ENCODE results near the gene GRAMD4. TPM values are rescaled to one million over a fixed set of nuclear protein-coding genes. Genes with fewer than 3 reads are reported as not detected.

GRAMD4 gene
- polyA plus RNA-seq, 1 of the 3 experiments (the other 2 are of a cell fraction), result 15.5 TPM

- no peak overlapping the region for H3K9ac ChIP-seq
- H3K27me3 ChIP-seq (ENCODE audit: insufficient read depth), result no peaks in the 10 kb centered on the region
- no peak overlapping the region for H3K27ac ChIP-seq (ENCODE audit: low read depth in 2 of 2, low read length in 1 of 2)
- H3K36me3 ChIP-seq (replicated peaks in 1 of 2; ENCODE audit: control insufficient read depth in 1 of 2, insufficient read depth in 2 of 2, low read length in 1 of 2), result no peaks in the 10 kb centered on the region
- no peaks in the 10 kb centered on the region for H3K9me3 ChIP-seq
- no peak for TF ChIP-seq EZH2phosphoT487 (IDR thresholded peaks at IDR 0.05; ENCODE audit: borderline replicate concordance, low read depth)
- TF ChIP-seq, protein P1, sequence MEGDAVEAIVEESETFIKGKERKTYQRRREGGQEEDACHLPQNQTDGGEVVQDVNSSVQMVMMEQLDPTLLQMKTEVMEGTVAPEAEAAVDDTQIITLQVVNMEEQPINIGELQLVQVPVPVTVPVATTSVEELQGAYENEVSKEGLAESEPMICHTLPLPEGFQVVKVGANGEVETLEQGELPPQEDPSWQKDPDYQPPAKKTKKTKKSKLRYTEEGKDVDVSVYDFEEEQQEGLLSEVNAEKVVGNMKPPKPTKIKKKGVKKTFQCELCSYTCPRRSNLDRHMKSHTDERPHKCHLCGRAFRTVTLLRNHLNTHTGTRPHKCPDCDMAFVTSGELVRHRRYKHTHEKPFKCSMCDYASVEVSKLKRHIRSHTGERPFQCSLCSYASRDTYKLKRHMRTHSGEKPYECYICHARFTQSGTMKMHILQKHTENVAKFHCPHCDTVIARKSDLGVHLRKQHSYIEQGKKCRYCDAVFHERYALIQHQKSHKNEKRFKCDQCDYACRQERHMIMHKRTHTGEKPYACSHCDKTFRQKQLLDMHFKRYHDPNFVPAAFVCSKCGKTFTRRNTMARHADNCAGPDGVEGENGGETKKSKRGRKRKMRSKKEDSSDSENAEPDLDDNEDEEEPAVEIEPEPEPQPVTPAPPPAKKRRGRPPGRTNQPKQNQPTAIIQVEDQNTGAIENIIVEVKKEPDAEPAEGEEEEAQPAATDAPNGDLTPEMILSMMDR (IDR thresholded peaks at IDR 0.05), result no peak
- TF ChIP-seq EP300 (IDR thresholded peaks at IDR 0.05; ENCODE audit: borderline replicate concordance in 1 of 2, low read depth in 1 of 2, low read length in 1 of 2), result no peak
- TF ChIP-seq MEF2A (IDR thresholded peaks at IDR 0.05; ENCODE audit: borderline replicate concordance, low read depth), result no peak
- TF ChIP-seq POLR2AphosphoS5 (IDR thresholded peaks at IDR 0.05; ENCODE audit: low read depth, low read length), result no peak
- no peak for TF ChIP-seq CHD2 (IDR thresholded peaks at IDR 0.05; ENCODE audit: low read length, partially characterized antibody)
- TF ChIP-seq, protein P2, sequence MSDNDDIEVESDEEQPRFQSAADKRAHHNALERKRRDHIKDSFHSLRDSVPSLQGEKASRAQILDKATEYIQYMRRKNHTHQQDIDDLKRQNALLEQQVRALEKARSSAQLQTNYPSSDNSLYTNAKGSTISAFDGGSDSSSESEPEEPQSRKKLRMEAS (IDR thresholded peaks at IDR 0.05; ENCODE audit: low read depth), result no peak
- no peak for TF ChIP-seq FOSL2 (IDR thresholded peaks at IDR 0.05; ENCODE audit: borderline replicate concordance, low read depth)
- peaks cover 4% of the 10 kb centered on the region for H3K79me2 ChIP-seq (ENCODE audit: insufficient read depth)
- ChIA-PET CTCF (interaction anchor here (1.4 kb wide), 1 partner anchor 14 kb away, joined by 3 read pairs; no protein-coding TSS in a partner anchor), POLR2A (no interaction called here)
- H3F3A ChIP-seq (replicated peaks; ENCODE audit: insufficient read depth), result peaks cover 3% of the 10 kb centered on the region
- peaks cover 0 to 33% of the 10 kb centered on the region in 2 experiments; a peak in 3 of 4 replicates for H3K4me1 ChIP-seq (ENCODE audit: control insufficient read depth in 1 of 2, insufficient read depth in 2 of 2, low read depth in 1 of 2, low read length in 1 of 2)
- H3K9me2 ChIP-seq, result no peaks in the 10 kb centered on the region
- no peak overlapping the region for H3K4me3 ChIP-seq (ENCODE audit: low read depth in 2 of 2, low read length in 1 of 2)
- H3K4me2 ChIP-seq, result no peak overlapping the region
- DNase-seq, result no peak
- no peak overlapping the region for H2AFZ ChIP-seq (ENCODE audit: low read depth)
- 97% methylated on average over 11 of the region's 13 CpGs for WGBS (ENCODE audit: low lambda C conversion rate)
- H4K20me1 ChIP-seq (ENCODE audit: insufficient read depth), result no peaks in the 10 kb centered on the region
These were observed 39.1 kb upstream of the GRAMD4 start for GRCh38 chr22:46580940-46581537.

GRCh38 chr22:46581538-46582244, 38.5 kb upstream of the GRAMD4 start:
- Histone ChIP-seq H3K9me3 (no peaks in the 10 kb centered on the region), H2AFZ (ENCODE audit: low read depth) (no peak overlapping the region)

More at GRCh38 chr22:46581538-46582244, 38.5 kb upstream of the GRAMD4 start:
- Histone ChIP-seq H3K9ac (no peak overlapping the region), H3K4me3 (ENCODE audit: low read depth in 2 of 2, low read length in 1 of 2) (no peak overlapping the region), H3K4me1 (ENCODE audit: control insufficient read depth in 1 of 2, insufficient read depth in 2 of 2, low read depth in 1 of 2, low read length in 1 of 2) (peaks cover 0 to 32% of the 10 kb centered on the region in 2 experiments; a peak in 3 of 4 replicates), H3F3A (replicated peaks; ENCODE audit: insufficient read depth) (no peaks in the 10 kb centered on the region), H3K27ac (ENCODE audit: low read depth in 2 of 2, low read length in 1 of 2) (no peak overlapping the region), H3K27me3 (ENCODE audit: insufficient read depth) (no peaks in the 10 kb centered on the region), H3K4me2 (no peak overlapping the region), H3K36me3 (replicated peaks in 1 of 2; ENCODE audit: control insufficient read depth in 1 of 2, insufficient read depth in 2 of 2, low read length in 1 of 2) (no peaks in the 10 kb centered on the region), H3K79me2 (ENCODE audit: insufficient read depth) (peaks cover 4% of the 10 kb centered on the region), H3K9me2 (no peaks in the 10 kb centered on the region), H4K20me1 (ENCODE audit: insufficient read depth) (no peaks in the 10 kb centered on the region)
- DNase-seq, result no peak
- CTCF ChIA-PET, result interaction anchor here (1.9 kb wide), 1 partner anchor 18 kb away, joined by 9 read pairs; no protein-coding TSS in a partner anchor
- 92% methylated on average over 13 of the region's 14 CpGs for WGBS (ENCODE audit: low lambda C conversion rate)
- POLR2A ChIA-PET, result no interaction called here
- TF ChIP-seq TCF12 (IDR thresholded peaks at IDR 0.05) (no peak), USF2 (IDR thresholded peaks at IDR 0.05; ENCODE audit: borderline replicate concordance, low read depth, low read length) (no peak), EZH2phosphoT487 (IDR thresholded peaks at IDR 0.05; ENCODE audit: borderline replicate concordance, low read depth) (no peak)

Data from SK-N-SH (cell line).